Right atrium auricular region (tissue), 2 donors: ENCODE measurements around the gene KRTAP4-16. TPM values are rescaled to one million over a fixed set of nuclear protein-coding genes. Genes with fewer than 3 reads are reported as not detected.
"Not testable (repeated sequence)": the region's sequence is repeated elsewhere in the genome, so short reads cannot be mapped to it uniquely, and the experiment has no call there.

Experiments used
- DNase-seq: peaks from one replicate; pipeline ENCODE4 v3.0.0-alpha.2; 2019; ENCODE audit warnings: low spot score
- H3K27ac ChIP-seq, 2 donors: fragments of 200-600 bp; sonication (generic); 1 replicate in 1 of 2; 2 replicates in 1 of 2; pipeline ENCODE4 v1.5.1; 2016 to 2019
- H3K27me3 ChIP-seq, 2 donors: fragments of 200-600 bp; sonication (generic); one replicate each; pipeline versions ENCODE4 v1.5.1 to v1.6.0; 2017 to 2019
- H3K36me3 ChIP-seq: fragments of 200-600 bp; sonication (generic); one replicate; pipeline ENCODE4 v1.5.1; 2016
- H3K4me1 ChIP-seq, 2 donors: fragments of 200-600 bp; sonication (generic); one replicate each; pipeline versions ENCODE4 v1.5.1 to v1.6.0; 2017 to 2019
- H3K4me3 ChIP-seq, 2 donors: fragments of 200-600 bp; sonication (generic); 1 replicate in 1 of 2; 2 replicates in 1 of 2; pipeline ENCODE4 v1.5.1; 2017 to 2019; ENCODE audit warnings: mild to moderate bottlenecking in 1 of 2, moderate library complexity in 1 of 2
- H3K9me3 ChIP-seq, 2 donors: fragments of 200-600 bp; sonication (generic); one replicate each; pipeline ENCODE4 v1.5.1; 2019
- total RNA-seq, 2 donors: library from RNA; depleted of rRNA; stranded (reverse); fragments of >200 nt; gene quantifications; one replicate each; pipeline ENCODE4 v1.1.0, GENCODE V29; 2016
- TF ChIP-seq, protein P1 (sequence below), 2 donors: fragments of 200-600 bp; sonication (generic); IDR thresholded peaks; one replicate each; pipeline ENCODE4 v1.5.1; 2019; ENCODE audit warnings: antibody characterized with exemption in 2 of 2

Gene KRTAP4-16
- total RNA-seq, 2 donors from 2014 or later, result not detected

DNA sequence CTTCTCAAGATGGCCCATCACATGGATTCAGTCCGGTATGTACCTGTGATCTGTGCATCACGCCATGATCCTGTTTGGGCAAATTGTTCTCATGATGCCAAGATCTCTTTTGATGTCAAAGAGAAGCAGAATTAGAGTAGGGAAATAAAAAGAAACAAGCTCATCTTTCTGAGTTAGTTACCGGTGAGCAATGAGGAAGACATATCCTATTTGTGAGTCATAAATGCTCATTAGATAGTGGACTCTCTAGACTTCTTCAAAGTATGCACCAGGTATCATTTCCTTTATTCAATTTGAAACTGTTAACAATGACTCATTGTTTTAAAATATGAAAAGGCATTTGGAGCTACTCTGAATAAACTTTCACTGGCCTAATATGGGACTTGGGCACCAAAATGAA, 30.0 kb upstream of the KRTAP4-16 start:
- Histone ChIP-seq H3K4me3 (no peak overlapping the region), H3K36me3 (no peaks in the 10 kb centered on the region), H3K27ac (no peak overlapping the region), H3K9me3 (no peaks in the 10 kb centered on the region), H3K27me3 (no peaks in the 10 kb centered on the region), H3K4me1 (no peaks in the 10 kb centered on the region)
- TF ChIP-seq, protein P1, sequence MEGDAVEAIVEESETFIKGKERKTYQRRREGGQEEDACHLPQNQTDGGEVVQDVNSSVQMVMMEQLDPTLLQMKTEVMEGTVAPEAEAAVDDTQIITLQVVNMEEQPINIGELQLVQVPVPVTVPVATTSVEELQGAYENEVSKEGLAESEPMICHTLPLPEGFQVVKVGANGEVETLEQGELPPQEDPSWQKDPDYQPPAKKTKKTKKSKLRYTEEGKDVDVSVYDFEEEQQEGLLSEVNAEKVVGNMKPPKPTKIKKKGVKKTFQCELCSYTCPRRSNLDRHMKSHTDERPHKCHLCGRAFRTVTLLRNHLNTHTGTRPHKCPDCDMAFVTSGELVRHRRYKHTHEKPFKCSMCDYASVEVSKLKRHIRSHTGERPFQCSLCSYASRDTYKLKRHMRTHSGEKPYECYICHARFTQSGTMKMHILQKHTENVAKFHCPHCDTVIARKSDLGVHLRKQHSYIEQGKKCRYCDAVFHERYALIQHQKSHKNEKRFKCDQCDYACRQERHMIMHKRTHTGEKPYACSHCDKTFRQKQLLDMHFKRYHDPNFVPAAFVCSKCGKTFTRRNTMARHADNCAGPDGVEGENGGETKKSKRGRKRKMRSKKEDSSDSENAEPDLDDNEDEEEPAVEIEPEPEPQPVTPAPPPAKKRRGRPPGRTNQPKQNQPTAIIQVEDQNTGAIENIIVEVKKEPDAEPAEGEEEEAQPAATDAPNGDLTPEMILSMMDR (IDR thresholded peaks at IDR 0.05), result no peak
- DNase-seq, result no peak

DNA sequence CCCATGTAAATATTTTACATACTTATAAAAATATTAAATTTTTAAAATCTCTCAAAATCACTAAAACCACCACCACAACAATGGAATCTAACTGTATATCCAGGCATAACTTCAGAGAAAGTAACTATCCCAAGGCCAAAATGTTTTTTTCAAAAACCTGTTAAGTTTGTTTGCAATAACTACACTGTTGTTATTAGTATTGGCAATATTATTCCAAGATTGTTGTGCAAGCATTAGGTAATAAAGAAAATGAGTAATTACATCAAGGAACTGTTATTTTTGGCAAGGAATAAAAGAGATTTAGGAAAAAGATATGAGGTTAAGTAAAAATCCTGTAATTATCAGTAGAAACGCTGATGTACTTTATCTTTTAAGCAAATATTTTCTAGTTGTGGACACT, 25.4 kb upstream of the KRTAP4-16 start:
- H3K4me3 ChIP-seq, result no peak overlapping the region
- no peaks in the 10 kb centered on the region for H3K27me3 ChIP-seq
- TF ChIP-seq, protein P1 (IDR thresholded peaks at IDR 0.05), result no peak
- H3K36me3 ChIP-seq, result no peaks in the 10 kb centered on the region
- H3K9me3 ChIP-seq, result no peaks in the 10 kb centered on the region
- DNase-seq, result no peak
- H3K4me1 ChIP-seq, result no peaks in the 10 kb centered on the region
- no peak overlapping the region for H3K27ac ChIP-seq

DNA sequence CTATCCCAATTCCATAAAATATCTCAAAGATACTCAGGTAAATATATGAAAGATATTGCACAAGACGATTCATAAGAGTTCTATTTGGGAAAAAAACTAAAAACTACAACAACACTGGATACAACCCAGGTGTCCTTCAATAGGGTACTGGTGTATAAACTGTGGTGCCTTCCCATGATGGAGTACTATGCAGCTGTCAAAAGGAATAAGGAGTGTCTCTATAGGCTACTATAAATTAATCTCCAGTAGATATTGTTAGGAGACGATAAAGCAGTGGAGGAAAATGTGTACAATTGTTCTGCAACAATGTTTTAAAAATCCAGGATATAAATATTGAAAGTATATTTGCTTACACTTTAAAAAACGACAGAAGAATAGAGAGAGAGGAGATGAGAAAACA, 24.4 kb upstream of the KRTAP4-16 start:
- H3K27me3 ChIP-seq, result no peaks in the 10 kb centered on the region
- no peaks in the 10 kb centered on the region for H3K36me3 ChIP-seq
- H3K4me1 ChIP-seq, result no peaks in the 10 kb centered on the region
- no peak for DNase-seq
- no peaks in the 10 kb centered on the region for H3K9me3 ChIP-seq
- no peak overlapping the region for H3K27ac ChIP-seq
- TF ChIP-seq, protein P1 (IDR thresholded peaks at IDR 0.05), result no peak
- no peak overlapping the region for H3K4me3 ChIP-seq

DNA sequence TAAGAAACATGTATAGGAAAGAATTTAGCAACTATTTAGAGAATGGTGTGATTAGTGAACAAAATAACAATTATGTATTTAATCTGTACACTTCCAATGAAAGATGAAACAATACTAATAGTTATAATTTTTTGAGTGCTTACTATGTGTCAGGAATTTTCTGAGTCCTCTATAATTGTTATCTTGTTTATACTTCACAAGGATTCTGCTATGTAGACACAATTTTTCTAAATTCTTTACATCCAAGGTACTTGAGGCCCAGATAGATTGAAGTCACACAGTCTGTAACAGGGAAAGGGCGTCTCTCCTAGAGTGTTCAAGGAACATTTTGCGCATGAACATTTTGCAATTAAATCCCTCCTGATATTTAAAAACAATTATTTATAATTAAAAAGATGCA, 23.1 kb upstream of the KRTAP4-16 start:
- no peak for DNase-seq
- Histone ChIP-seq H3K27me3 (no peaks in the 10 kb centered on the region), H3K4me3 (no peak overlapping the region), H3K27ac (no peak overlapping the region), H3K4me1 (no peaks in the 10 kb centered on the region), H3K36me3 (no peaks in the 10 kb centered on the region), H3K9me3 (no peaks in the 10 kb centered on the region)
- TF ChIP-seq, protein P1 (IDR thresholded peaks at IDR 0.05), result no peak

DNA sequence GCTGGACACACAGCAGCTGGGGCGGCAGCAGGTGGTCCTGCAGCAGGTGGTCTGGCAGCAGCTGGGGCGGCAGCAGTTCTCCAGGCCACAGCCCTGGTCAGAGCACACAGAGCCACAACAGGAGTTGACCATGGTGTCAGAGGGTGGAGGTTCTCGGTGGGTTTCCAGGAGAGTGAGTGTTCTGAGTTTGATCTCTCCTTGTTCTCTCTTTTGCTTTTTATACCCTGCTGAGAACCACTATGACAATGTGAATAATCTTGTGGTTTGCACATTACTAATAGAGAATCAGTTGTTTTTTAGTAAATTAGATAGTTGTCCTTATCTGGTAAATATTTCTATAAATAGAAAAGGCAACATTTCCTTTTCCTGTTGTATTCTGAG, 22.0 kb upstream of the KRTAP4-16 start, which contains the start of gene KRTAP4-12:
KRTAP4-12 (minus strand) TSS at position 192 of the 381 bp plus-strand sequence; CDS start at position 132, 60 bp downstream.
- not testable (repeated sequence) for DNase-seq, H3K27me3 ChIP-seq, H3K36me3 ChIP-seq, H3K4me3 ChIP-seq, H3K4me1 ChIP-seq, H3K9me3 ChIP-seq, H3K27ac ChIP-seq

DNA sequence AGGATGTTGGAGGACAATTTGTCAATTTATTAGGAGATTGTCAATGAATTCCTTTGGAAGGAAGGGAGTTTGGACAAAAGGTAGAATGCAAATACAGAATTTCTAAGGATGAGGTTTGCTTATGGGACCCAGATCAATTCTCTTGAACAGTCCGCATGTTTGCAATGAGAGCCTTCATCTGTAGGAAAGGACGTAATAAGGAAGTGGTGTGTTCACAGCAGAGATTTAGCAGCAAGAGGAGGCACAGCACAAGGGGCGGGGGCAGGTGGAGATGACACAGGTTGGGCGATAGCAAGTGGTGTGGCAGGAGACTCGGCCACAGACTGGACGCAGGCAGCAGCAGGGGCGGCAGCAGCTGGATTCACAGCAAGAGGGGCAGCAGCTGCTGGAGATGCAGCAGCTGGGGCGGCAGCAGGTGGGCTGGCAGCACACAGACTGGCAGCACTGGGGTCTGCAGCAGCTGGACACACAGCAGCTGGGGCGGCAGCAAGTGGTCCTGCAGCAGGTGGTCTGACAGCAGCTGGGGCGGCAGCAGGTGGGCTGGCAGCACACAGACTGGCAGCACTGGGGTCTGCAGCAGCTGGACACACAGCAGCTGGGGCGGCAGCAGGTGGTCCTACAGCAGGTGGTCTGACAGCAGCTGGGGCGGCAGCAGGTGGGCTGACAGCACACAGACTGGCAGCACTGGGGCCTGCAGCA, 21.4 kb upstream of the KRTAP4-16 start:
- H3K9me3 ChIP-seq, DNase-seq, H3K36me3 ChIP-seq, H3K27me3 ChIP-seq, H3K4me1 ChIP-seq, H3K4me3 ChIP-seq, H3K27ac ChIP-seq: not testable (repeated sequence)

DNA sequence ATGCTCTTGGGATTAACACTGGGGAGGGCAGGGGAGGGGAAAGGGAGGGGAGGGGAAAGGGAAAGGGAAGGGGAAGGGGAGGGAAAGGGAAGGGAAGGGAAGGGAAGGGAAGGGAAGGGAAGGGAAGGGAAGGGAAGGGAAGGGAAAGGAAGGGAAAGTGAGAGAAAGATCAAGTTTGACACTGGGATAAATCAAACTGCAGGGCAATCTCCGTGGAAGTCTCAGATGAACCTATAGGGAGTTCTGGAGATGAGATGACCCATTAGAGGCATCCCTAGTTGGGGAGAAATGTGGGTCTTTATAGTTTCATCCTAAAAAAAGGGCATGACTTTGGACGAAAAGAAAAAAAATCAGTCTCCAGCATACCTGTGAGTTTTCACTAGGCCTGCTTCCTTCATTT, 19.7 kb upstream of the KRTAP4-16 start:
- Histone ChIP-seq H3K27me3 (no peaks in the 10 kb centered on the region), H3K36me3 (no peaks in the 10 kb centered on the region), H3K4me3 (no peak overlapping the region), H3K4me1 (no peaks in the 10 kb centered on the region), H3K9me3 (no peaks in the 10 kb centered on the region), H3K27ac (no peak overlapping the region)
- DNase-seq, result no peak
- TF ChIP-seq, protein P1 (IDR thresholded peaks at IDR 0.05), result no peak

DNA sequence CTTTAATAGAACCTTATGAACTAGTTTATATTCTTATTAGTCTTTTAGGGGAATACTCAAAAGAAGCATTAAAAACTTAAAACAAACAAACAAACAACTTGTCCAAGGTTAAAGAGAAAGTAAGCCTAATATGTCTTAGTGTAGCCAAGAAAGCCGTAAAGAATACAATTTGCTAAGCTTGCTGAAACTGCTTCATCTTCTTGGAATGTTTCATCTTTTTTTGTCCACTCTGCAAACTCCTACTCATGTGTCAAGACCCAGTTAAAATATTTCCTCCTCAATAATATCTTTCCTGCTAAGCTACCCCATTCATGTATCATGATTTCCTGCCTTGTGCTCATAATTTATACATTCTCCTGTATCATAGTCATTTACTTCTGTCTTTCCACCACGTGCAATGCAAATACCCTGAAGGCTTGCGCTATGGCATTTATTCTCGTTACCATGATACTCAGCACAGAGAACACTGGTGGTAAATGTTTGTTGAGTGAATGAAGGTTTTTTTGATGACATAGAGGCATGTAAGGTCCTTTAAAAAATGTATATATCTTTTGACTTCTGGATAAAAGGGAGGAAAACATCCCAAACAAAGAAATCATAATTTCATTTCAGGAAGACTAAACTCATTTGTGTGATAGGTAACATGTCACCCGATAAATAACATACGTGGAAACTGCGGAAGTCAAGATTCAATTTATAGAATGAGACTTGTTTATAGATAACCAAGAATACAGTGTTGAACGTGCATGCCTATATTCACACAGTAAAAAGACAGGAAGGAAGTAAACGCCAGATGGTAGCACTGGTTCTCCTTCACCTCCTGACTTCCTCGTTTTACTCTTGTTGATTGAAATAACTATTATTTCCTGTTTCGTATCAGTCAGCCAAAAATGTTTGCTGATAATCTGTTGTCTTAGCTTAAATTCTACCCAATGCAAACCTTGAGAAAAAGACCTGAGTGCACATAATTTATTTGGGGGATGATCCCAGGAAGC, 18.0 kb upstream of the KRTAP4-16 start:
- not testable (repeated sequence) for H3K27me3 ChIP-seq, H3K36me3 ChIP-seq

More for the DNA sequence above, 18.0 kb upstream of the KRTAP4-16 start:
- not testable (repeated sequence) for DNase-seq, H3K27ac ChIP-seq, H3K4me1 ChIP-seq, H3K9me3 ChIP-seq, H3K4me3 ChIP-seq
